ENCODE results near the gene ASRGL1.

GRCh38 chr11:62398011-62398994 is 61.1 kb downstream of the ASRGL1 start:
- no peak for TF ChIP-seq CTCF (IDR thresholded peaks at IDR 0.05)
- no peak for TF ChIP-seq EZH2 (IDR thresholded peaks at IDR 0.05; ENCODE audit: borderline replicate concordance, insufficient read depth, low read depth, low read length, poor library complexity, severe bottlenecking)
